ENCODE data around the gene OR13C8. TPM values are rescaled to one million over a fixed set of nuclear protein-coding genes. Genes with fewer than 3 reads are reported as not detected.
A peak's percentile ranks its signal among the peaks of the same experiment; 100 is the strongest.
"Not testable (repeated sequence)": the region's sequence is repeated elsewhere in the genome, so short reads cannot be mapped to it uniquely, and the experiment has no call there.

Gene OR13C8
- total RNA-seq, 4 donors from 2014 or later = not detected

- no peak for DNase-seq (ENCODE audit: low spot score in 2 of 2)
- no peak for TF ChIP-seq EP300 (IDR thresholded peaks at IDR 0.05)
- Histone ChIP-seq H3K4me3 (no peak overlapping the region), H3K36me3 (no peaks in the 10 kb centered on the region), H3K9me3 (peaks cover 0 to 15% (median 0%) of the 10 kb centered on the region in 4 donors), H3K27me3 (no peaks in the 10 kb centered on the region), H3K27ac (no peak overlapping the region), H3K4me1 (no peaks in the 10 kb centered on the region)
- WGBS, 2 donors = 64 to 74% methylated on average over 1 of the region's 1 CpG
Observed at GRCh38 chr9:104589626-104590025, 20.7 kb downstream of the OR13C8 start.

GRCh38 chr9:104598749-104599148 lies 29.8 kb downstream of the OR13C8 start:
- not testable (repeated sequence) for H3K27me3 ChIP-seq; H3K4me1 ChIP-seq; H3K36me3 ChIP-seq; H3K4me3 ChIP-seq; H3K27ac ChIP-seq; DNase-seq (ENCODE audit: low spot score in 2 of 2); H3K9me3 ChIP-seq
- 63 to 85% methylated on average over 1 of the region's 3 CpGs for WGBS, 2 donors

GRCh38 chr9:104599313-104599712 lies 30.3 kb downstream of the OR13C8 start, which contains the start of gene OR13C5:
Gene OR13C5, minus strand, starts transcription at chr9:104599413. Its CDS starts 0 bp downstream, at chr9:104599413.
- not testable (repeated sequence) for DNase-seq (ENCODE audit: low spot score in 2 of 2); H3K4me3 ChIP-seq; H3K4me1 ChIP-seq; H3K36me3 ChIP-seq; H3K27ac ChIP-seq; H3K9me3 ChIP-seq; H3K27me3 ChIP-seq

GRCh38 chr9:104604801-104605200 lies 35.8 kb downstream of the OR13C8 start:
- Histone ChIP-seq H3K27ac (no peak overlapping the region), H3K9me3 (no peaks in the 10 kb centered on the region), H3K4me3 (no peak overlapping the region), H3K27me3 (no peaks in the 10 kb centered on the region), H3K4me1 (no peaks in the 10 kb centered on the region), H3K36me3 (no peaks in the 10 kb centered on the region)
- DNase-seq (ENCODE audit: low spot score in 2 of 2) = no peak
- WGBS, 2 donors = 84 to 93% methylated on average over 3 of the region's 3 CpGs
- no peak for TF ChIP-seq EP300 (IDR thresholded peaks at IDR 0.05)
- no peak for TF ChIP-seq POLR2A (IDR thresholded peaks at IDR 0.05)
- TF ChIP-seq CTCF (IDR thresholded peaks at IDR 0.05) = no peak

- H3K4me1 ChIP-seq; H3K9me3 ChIP-seq; H3K27me3 ChIP-seq; DNase-seq (ENCODE audit: low spot score in 2 of 2); H3K27ac ChIP-seq; H3K36me3 ChIP-seq: not testable (repeated sequence)
- H3K4me3 ChIP-seq = peak within 1 kb of the TSS in 1 of 4 donors; percentile 4
- 72 to 85% methylated on average over 1 of the region's 1 CpG for WGBS, 2 donors
Observed at GRCh38 chr9:104605527-104605926, 36.6 kb downstream of the OR13C8 start, which contains the start of gene OR13C2. Gene OR13C2, minus strand, starts transcription at chr9:104605627. Its CDS starts 0 bp downstream, at chr9:104605627.

GRCh38 chr9:104606152-104606551 lies 37.2 kb downstream of the OR13C8 start:
- H3K36me3 ChIP-seq = no peaks in the 10 kb centered on the region
- DNase-seq (ENCODE audit: low spot score in 2 of 2) = no peak
- peak overlapping the region in 1 of 4 donors; percentile 4 for H3K4me3 ChIP-seq
- no peak overlapping the region for H3K27ac ChIP-seq
- TF ChIP-seq POLR2A (IDR thresholded peaks at IDR 0.05) (no peak), CTCF (IDR thresholded peaks at IDR 0.05) (no peak), EP300 (IDR thresholded peaks at IDR 0.05) (no peak)
- no peaks in the 10 kb centered on the region for H3K27me3 ChIP-seq
- WGBS, 2 donors = 32 to 56% methylated on average over 2 of the region's 2 CpGs
- H3K9me3 ChIP-seq = no peaks in the 10 kb centered on the region
- no peaks in the 10 kb centered on the region for H3K4me1 ChIP-seq

- no peaks in the 10 kb centered on the region for H3K4me1 ChIP-seq
- TF ChIP-seq CTCF (IDR thresholded peaks at IDR 0.05) = no peak
- no peak for DNase-seq (ENCODE audit: low spot score in 2 of 2)
- H3K27ac ChIP-seq = no peak overlapping the region
- no peaks in the 10 kb centered on the region for H3K36me3 ChIP-seq
- H3K9me3 ChIP-seq = no peaks in the 10 kb centered on the region
- H3K27me3 ChIP-seq = no peaks in the 10 kb centered on the region
- WGBS, 2 donors = 52 to 67% methylated on average over 1 of the region's 1 CpG
- H3K4me3 ChIP-seq = no peak overlapping the region
Observed at GRCh38 chr9:104608336-104608735, 39.4 kb downstream of the OR13C8 start.

All from tibial nerve (tissue), 4 donors.